Right lobe of liver (tissue), 4 donors: ENCODE measurements around the gene SLC6A3.

ENCODE experiments used
- CTCF ChIP-seq, 4 donors: fragments of 200-600 bp in 3 of 4; fragments of 450-650 bp in 1 of 4; IDR thresholded peaks; one replicate each; pipeline versions ENCODE4 v1.5.1 to v1.8.0; 2016 to 2022; ENCODE audit warnings: antibody characterized with exemption in 4 of 4, mild to moderate bottlenecking in 2 of 4
- POLR2A ChIP-seq: fragments of 450-650 bp; IDR thresholded peaks from one replicate; pipeline ENCODE4 v1.6.1; 2017; ENCODE audit warnings: antibody characterized with exemption, mild to moderate bottlenecking
- donor health status: DM: no; HTN: no; CAD: no.
- donor health status: DM: no; HTN: no; CAD: no.
- donor health status: DM: no; HTN: yes; CAD: no.

DNA sequence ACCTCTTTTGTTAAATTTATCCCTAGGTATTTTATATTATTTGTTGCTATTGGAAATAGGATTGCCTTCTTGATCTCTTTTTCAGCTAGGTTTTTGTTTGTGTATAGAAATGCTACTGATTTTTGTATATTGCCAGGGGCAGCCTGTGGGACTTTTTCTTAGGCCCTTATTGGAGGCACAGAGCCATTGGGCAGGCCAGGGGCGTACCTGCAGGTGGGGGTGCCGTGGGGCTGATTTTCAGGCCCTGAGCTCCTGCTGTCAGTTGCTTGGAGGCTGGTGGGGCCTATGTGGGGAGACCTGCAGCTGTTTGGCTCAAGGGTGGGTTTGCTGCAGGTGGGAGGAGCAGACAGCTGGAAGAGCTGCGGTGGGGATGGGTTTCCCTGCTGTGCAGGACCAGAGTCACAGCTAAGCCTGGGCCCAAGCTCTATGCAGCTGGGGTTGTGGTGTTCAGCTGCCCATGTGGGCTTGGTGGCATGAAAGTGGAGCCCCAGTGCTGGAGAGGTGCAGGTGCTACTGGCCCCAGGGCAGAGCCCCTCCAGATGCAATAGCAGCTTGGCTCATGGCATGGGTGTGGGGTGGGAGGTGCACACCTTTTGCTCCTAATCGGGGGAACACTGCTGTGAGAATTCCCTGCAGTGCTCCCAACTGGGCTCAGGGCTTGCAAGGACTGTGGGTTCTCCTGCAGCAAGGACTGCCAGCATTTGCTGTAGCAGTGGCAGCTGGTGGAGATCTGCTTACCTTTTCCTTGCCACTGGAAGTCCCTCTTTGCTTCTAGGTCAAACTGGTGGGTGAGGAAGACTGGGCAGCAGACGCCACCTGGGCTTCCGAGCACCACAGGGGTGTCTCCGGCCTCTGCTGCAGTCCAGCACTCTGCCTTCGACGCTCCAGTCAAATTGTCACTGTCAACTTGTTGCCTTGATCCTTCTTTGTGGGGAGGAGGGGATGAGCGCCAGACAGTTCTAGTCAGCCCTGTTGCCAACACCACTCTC lies 92.7 kb downstream of the SLC6A3 start:
- no peak for TF ChIP-seq CTCF (IDR thresholded peaks at IDR 0.05)
- no peak for TF ChIP-seq POLR2A
